ENCODE results near the gene RAB3IL1. TPM values are rescaled to one million over a fixed set of nuclear protein-coding genes. Genes with fewer than 3 reads are reported as not detected.

RAB3IL1 gene
- total RNA-seq, 1 experiment from 2014 or later, result 3.0 TPM

DNA sequence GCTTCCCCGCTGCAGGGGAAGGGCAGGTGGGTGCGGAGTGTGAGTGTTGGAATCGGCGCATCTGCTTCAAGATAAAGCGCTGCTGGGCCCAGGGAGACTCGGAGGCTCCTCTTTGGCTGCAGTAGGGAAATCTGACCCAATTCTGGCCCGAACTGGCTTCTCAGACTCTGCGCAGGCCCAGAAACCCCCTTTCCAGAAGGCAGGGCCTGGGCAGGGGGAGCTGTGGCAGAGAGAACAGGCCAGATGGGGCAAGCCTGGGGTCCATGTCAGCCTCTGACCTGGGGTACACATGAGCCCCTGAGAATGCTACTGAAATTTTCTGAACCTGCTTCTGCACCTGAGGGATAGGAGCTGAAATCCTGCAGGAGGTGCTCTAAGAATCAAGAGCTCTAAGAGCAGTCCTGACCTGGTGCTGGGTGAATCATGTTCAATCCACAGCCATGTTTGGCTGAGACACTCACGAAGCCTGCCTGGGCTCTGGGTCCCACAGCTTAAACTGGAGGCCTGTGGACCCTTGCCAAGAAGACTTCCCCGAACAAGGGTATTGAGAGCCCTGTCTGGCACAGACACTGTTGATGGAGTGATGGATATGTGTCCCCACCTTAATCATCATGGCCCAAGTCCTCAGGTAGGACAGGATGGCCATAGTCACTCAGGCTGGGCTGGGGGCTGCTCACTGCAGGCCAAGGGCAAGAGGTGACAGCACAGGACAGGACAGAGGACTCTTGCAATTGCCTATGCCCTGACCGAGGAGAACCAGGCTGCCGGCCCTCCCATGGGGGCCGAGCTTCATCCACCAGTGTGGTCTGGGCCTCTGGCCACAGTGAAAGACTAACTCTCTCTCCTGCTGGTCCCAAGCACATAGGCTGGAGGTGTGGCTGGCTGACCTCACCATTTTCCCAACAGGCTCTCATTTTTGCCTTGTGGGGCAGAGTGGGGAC, 6.9 kb downstream of the RAB3IL1 start:
- Histone ChIP-seq H3K27ac (no peak overlapping the region), H3K4me1 (replicated peaks) (no peaks in the 10 kb centered on the region), H3K9me3 (replicated peaks) (no peaks in the 10 kb centered on the region), H3K27me3 (replicated peaks) (no peaks in the 10 kb centered on the region), H3K36me3 (no peaks in the 10 kb centered on the region), H3K4me3 (no peak overlapping the region)
- DNase-seq (ENCODE audit: low read depth in 1 of 2, low spot score in 2 of 2), result no peak

DNA sequence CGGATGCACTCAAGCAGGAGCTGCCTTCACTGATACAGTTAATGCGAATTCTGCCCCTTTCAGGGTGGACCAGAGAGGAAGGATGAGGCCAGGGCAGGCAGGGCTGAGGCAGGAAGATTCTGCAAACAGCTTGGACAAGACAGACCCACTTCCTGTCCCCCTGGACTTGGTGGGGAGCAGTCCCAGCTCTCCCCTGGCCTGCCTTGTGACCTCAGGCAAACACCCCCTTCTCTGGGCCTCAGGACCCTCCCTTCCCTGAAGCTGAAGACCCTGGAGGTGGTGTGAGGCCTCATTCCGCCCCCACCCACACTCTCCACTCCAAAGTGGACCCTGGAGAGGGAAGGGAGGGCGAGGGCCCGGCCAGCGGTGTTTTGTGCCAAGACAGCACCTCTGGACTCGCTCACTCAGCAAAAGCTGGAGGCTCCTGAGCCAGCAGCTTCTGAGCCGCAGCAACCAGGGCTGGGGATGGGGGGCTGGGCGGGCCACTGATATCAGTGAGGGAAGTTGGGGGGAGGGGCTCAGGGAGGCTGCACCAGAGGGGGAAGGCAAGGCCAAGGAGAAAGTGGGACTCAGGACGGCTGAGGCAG, 8.5 kb downstream of the RAB3IL1 start:
- Histone ChIP-seq H3K27ac (no peak overlapping the region), H3K36me3 (no peaks in the 10 kb centered on the region; the same call in 1 of the 2 replicates), H3K4me1 (replicated peaks) (no peaks in the 10 kb centered on the region), H3K27me3 (replicated peaks) (no peaks in the 10 kb centered on the region), H3K9me3 (replicated peaks) (no peaks in the 10 kb centered on the region), H3K4me3 (no peak overlapping the region)
- DNase-seq (ENCODE audit: low read depth in 1 of 2, low spot score in 2 of 2), result no peak

DNA sequence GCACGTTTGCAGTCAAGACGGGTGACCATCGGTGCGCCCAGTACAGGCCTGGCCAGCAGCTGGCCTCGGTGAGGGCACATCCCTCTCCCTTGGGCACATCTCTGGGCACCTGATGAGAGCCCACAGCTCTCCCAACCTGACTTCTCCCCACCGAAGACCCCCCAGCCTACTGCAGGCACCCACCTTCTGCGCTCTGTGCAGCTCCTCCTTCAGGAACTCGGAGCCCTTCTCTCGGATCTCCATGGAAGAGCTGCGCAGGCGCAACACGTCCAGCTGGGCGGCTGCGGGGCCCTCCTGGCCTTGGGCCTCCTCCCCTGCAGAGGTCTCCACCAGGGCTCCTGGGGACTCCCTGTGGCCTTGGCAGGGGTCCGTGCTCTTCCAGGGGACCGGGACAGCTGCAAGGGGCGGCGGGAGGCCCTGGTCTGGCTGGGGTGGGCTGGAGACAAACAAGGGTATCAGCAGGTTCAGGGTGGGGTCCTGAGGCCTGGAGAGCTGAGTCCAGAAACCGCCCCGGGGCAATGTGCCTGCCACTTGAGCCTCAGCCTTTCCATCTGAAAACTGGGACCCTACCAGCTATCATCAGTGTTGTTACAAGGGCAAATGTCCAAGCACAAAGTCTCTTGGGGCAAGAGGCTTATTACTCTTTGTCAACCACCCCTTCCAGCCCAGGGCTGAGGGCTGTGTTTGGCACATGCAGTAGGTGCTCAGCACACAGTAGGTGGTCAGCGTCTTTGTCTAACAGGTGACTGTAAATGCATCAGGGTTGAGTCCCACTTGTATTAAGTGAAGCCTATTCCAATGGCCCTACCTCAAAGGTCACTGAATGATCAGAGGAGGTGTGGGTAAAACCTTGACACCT, 9.3 kb downstream of the RAB3IL1 start:
- Histone ChIP-seq H3K4me1 (replicated peaks) (no peaks in the 10 kb centered on the region), H3K27me3 (replicated peaks) (no peaks in the 10 kb centered on the region), H3K36me3 (no peaks in the 10 kb centered on the region; the same call in 1 of the 2 replicates), H3K27ac (no peak overlapping the region), H3K4me3 (no peak overlapping the region), H3K9me3 (replicated peaks) (no peaks in the 10 kb centered on the region)
- DNase-seq (ENCODE audit: low read depth in 1 of 2, low spot score in 2 of 2), result no peak

DNA sequence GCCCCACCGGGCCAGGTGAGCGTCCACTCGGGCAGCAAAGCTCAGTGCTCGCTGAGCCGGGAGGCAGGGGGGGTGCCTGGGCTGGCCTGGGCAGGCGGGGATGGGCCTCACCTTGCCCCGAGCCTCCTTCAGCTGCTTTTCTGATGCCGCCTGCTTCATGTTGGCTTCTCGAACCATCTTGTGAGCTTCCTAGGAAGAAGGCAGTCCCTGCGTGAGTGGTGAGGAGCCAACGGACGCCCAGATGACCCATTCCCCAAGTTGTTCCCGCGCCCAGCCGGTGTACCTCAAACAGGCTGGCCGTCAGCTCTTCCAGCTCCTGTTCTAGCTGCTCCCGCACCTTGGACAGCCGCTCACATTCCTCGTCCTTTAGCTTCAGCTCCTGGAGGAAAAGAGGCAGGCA, 10.1 kb downstream of the RAB3IL1 start:
- Histone ChIP-seq H3K27me3 (replicated peaks) (no peaks in the 10 kb centered on the region), H3K4me1 (replicated peaks) (no peaks in the 10 kb centered on the region), H3K9me3 (replicated peaks) (no peaks in the 10 kb centered on the region), H3K36me3 (no peaks in the 10 kb centered on the region; the same call in 1 of the 2 replicates), H3K4me3 (no peak overlapping the region), H3K27ac (no peak overlapping the region)
- no peak for DNase-seq (ENCODE audit: low read depth in 1 of 2, low spot score in 2 of 2)

DNA sequence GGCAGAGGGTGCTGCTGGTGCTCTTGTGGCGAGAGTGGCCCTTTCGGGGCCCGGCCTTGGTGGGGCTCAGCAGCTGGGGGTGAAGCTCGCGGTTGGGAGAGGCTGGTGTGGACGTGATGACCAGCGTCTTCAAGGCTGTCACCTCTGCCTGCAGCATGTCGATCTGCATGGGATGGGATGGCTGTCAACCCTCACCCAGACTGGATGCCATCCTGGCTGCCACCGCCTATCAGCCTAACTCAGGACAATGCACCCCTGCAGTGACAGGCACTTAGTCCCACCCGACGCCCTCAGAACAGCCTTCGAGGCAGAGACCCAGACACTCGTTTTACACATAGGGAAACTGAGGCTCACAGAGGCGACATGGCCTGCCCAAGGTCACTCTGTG, 10.8 kb downstream of the RAB3IL1 start:
- H3K27me3 ChIP-seq (replicated peaks), result no peaks in the 10 kb centered on the region
- H3K27ac ChIP-seq, result no peak overlapping the region
- H3K4me1 ChIP-seq (replicated peaks), result no peaks in the 10 kb centered on the region
- no peak overlapping the region for H3K4me3 ChIP-seq
- no peaks in the 10 kb centered on the region for H3K9me3 ChIP-seq (replicated peaks)
- no peaks in the 10 kb centered on the region; the same call in 1 of the 2 replicates for H3K36me3 ChIP-seq
- DNase-seq (ENCODE audit: low read depth in 1 of 2, low spot score in 2 of 2), result no peak

DNA sequence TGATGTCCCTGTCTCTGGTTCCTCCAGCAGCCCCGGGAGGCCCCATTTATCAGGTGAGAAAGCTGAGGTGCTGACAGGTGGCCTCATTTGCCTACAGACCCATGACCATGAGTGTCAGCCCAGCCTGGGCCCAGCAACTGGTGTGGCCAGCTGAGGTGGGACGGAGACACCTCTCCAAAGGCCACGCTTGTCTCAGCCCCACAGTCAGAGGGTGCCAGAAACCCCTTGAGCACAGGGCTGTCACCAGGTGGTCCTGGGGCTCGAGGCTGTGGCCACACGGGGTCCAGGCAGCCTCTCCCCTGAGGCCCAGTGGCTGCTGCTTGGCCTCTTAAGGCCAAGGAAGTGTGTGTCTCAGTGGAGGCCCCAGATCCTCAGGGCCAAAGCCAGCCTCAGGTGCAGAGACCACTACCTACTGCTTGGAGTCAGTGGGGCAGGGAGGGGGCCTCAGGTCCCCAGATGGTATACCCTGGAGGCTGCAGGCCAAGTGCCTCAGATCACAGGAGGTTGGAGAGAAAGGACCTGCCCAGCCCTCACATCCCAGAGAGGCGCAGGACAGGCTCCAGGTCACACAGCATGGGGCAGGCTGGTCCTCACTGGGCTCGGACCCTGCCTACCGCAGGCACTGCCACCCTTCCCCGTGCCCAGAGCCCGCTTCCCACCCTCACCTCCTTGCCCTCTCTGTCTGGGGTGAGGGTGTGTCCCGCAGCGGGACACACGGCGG, 11.4 kb downstream of the RAB3IL1 start:
- H3K27ac ChIP-seq, result no peak overlapping the region
- H3K4me3 ChIP-seq, result no peak overlapping the region
- H3K27me3 ChIP-seq (replicated peaks), result no peaks in the 10 kb centered on the region
- DNase-seq (ENCODE audit: low read depth in 1 of 2, low spot score in 2 of 2), result no peak
- H3K36me3 ChIP-seq, result no peaks in the 10 kb centered on the region; the same call in 1 of the 2 replicates
- no peaks in the 10 kb centered on the region for H3K9me3 ChIP-seq (replicated peaks)
- no peaks in the 10 kb centered on the region for H3K4me1 ChIP-seq (replicated peaks)

DNA sequence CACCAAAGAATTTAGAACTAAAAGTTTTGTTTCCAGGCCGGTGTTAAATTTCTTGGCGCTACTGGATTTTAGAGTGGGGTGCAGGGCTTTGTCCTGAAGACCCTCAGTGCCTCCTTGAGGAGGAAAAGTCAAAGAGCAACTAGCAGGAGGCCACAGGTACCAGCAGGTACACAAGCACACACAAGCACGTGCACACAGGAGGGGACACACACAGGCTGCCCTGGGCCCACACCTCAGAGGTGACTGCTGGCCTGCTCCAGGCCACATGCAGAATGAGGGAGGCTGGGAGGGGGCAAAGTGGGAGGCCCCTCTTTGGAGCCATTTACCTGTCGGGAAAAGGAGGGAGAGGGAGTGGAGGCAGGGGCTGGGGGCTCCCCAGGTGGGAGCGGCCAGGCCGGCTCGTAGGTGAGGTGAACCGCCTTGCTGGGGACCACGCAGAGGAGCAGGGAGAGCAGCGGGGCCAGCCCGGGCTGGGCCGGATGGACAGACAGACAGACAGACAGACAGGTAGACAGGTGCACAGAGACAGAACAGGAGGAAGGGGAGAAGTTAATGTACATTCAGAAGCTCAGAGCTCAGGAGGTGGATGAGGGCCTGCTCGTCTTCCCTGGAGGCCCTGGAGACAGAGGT, 12.2 kb downstream of the RAB3IL1 start:
- no peaks in the 10 kb centered on the region for H3K9me3 ChIP-seq (replicated peaks)

DNA sequence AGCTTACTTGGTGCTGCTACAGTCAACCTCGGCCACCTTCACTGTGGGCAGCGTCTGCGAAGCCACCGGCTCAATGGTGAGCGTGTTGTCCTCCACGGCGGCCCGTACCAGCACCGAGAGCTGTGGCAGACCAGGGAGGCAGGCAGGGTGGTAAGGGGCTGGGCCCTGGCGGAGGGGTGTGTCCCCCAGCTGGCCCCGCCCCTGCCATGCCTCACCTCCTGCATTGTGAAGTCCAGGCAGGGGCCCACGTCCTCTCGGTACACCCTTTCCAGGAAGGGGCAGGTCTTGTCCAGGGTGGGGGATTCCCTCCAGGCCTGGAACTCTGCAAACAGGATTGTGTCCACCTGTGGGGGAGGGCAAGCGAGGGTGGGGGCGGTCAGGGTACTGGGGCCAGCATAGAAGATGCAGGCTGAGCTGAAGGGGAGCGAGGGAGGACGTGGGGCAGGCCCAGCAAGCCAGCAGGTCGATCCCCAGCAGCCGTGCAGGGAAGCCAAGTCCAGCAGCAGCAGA, 12.8 kb downstream of the RAB3IL1 start:
- H3K9me3 ChIP-seq (replicated peaks), result no peaks in the 10 kb centered on the region
- no peaks in the 10 kb centered on the region; the same call in 1 of the 2 replicates for H3K36me3 ChIP-seq
- no peaks in the 10 kb centered on the region for H3K4me1 ChIP-seq (replicated peaks)
- H3K27me3 ChIP-seq (replicated peaks), result no peaks in the 10 kb centered on the region
- H3K4me3 ChIP-seq, result no peak overlapping the region
- H3K27ac ChIP-seq, result no peak overlapping the region
- no peak for DNase-seq (ENCODE audit: low read depth in 1 of 2, low spot score in 2 of 2)

More for the DNA sequence above, 12.2 kb downstream of the RAB3IL1 start:
- Histone ChIP-seq H3K4me1 (replicated peaks) (no peaks in the 10 kb centered on the region), H3K36me3 (no peaks in the 10 kb centered on the region; the same call in 1 of the 2 replicates), H3K4me3 (no peak overlapping the region), H3K27me3 (replicated peaks) (no peaks in the 10 kb centered on the region), H3K27ac (no peak overlapping the region)
- no peak for DNase-seq (ENCODE audit: low read depth in 1 of 2, low spot score in 2 of 2)

DNA sequence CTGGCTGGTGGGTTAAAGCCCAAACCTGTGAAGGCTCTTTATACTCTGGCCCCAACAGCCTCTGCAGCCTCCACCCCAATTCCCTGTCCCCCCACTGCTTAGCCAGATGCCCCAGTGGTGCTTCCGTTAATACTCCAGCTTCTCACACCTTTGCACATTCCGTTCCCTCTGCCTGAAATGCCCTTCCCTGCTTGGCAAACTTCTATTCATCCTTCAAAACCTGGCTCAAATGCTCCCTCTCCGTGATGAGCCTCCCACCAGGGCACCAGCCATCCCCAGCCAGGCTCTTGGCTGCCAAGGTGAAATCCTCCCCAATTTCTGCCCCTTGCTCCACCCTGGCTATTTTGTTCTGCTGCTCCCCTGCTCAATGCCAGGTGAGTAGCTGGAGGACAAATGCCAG, 13.5 kb downstream of the RAB3IL1 start:
- no peak for DNase-seq (ENCODE audit: low read depth in 1 of 2, low spot score in 2 of 2)
- no peak overlapping the region for H3K27ac ChIP-seq
- H3K36me3 ChIP-seq, result no peaks in the 10 kb centered on the region; the same call in 1 of the 2 replicates
- H3K9me3 ChIP-seq (replicated peaks), result no peaks in the 10 kb centered on the region
- no peaks in the 10 kb centered on the region; the same call in 1 of the 2 replicates for H3K4me1 ChIP-seq (replicated peaks)
- no peak overlapping the region for H3K4me3 ChIP-seq
- H3K27me3 ChIP-seq (replicated peaks), result no peaks in the 10 kb centered on the region

DNA sequence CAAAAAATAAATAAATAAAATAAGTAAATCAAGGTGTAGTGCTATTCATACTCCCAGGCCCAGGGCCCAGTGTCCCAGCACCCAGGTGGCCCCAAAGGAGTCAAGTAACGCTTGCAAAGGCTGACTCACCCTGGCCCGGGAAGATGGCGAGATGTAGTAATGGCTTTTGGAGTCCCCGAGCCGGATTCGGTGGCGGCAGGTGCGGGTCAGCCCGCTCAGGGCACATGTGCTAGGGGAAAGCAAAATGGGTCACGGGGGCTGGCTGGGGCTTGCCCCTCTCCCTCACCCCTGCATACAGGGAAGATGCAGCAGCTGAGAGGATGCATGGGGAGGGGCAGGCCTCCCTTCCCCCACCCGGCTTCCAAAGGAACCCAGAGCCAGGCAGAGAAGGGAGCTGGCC, 15.1 kb downstream of the RAB3IL1 start:
- Histone ChIP-seq H3K36me3 (no peaks in the 10 kb centered on the region; the same call in 1 of the 2 replicates), H3K4me3 (no peak overlapping the region), H3K27me3 (replicated peaks) (no peaks in the 10 kb centered on the region), H3K9me3 (replicated peaks) (no peaks in the 10 kb centered on the region), H3K4me1 (replicated peaks) (no peaks in the 10 kb centered on the region; the same call in 1 of the 2 replicates), H3K27ac (no peak overlapping the region)
- DNase-seq (ENCODE audit: low read depth in 1 of 2, low spot score in 2 of 2), result no peak

DNA sequence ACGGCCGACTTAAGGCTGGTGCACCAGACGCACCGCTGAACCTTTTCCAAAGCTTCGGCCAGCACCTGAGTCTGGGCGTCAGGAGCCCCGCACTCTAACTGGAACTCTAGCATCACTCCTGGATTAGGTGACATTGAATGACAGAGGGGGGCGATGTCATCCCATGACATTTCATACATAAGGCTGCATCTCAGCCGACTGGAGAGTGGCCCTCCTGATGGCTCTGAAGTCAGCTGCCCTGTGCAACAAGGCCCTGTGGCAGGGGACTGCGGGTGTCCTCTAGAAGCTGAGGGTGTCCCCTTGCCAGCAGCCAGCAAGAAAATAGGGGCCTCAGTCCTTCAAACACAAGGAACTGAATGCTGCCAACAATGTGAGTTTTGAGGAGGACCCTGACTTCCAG, 16.0 kb downstream of the RAB3IL1 start:
- no peaks in the 10 kb centered on the region; the same call in 1 of the 2 replicates for H3K36me3 ChIP-seq
- DNase-seq (ENCODE audit: low read depth in 1 of 2, low spot score in 2 of 2), result no peak

DNA sequence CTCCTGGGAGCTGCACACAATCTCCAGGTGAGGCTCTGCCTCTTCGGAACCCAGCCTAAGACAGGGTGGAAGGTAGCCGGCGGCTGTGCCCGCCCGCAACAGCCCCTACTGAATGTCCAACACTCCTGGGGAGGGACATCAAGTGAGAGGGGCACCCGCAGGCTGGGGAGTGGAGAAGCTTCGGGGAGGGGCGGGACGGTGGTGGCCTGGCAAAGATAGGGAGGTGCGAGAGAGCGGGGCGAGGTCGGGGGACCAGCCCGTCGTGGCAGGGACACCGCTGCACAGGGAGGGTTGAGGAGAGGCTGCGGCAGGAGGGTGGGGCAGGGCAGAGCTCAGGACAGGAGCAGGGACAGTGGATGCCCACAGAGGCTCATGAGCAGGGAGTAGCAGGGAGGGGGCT, 17.1 kb downstream of the RAB3IL1 start:
- Histone ChIP-seq H3K4me3 (no peak overlapping the region), H3K36me3 (no peaks in the 10 kb centered on the region; the same call in 1 of the 2 replicates), H3K27ac (no peak overlapping the region), H3K9me3 (replicated peaks) (no peaks in the 10 kb centered on the region), H3K4me1 (replicated peaks) (no peaks in the 10 kb centered on the region; the same call in 1 of the 2 replicates), H3K27me3 (replicated peaks) (no peaks in the 10 kb centered on the region)
- DNase-seq (ENCODE audit: low read depth in 1 of 2, low spot score in 2 of 2), result no peak

More for the DNA sequence above, 16.0 kb downstream of the RAB3IL1 start:
- H3K4me3 ChIP-seq, result no peak overlapping the region
- H3K9me3 ChIP-seq (replicated peaks), result no peaks in the 10 kb centered on the region
- H3K27ac ChIP-seq, result no peak overlapping the region
- no peaks in the 10 kb centered on the region; the same call in 1 of the 2 replicates for H3K4me1 ChIP-seq (replicated peaks)
- no peaks in the 10 kb centered on the region for H3K27me3 ChIP-seq (replicated peaks)

Measured in SJSA1 (cell line).